Glomerular visceral epithelial cell (primary cell): Measurements from ENCODE around the gene KDELR1.

ENCODE experiments used
- DNase-seq: peaks from one replicate; pipeline ENCODE4 v3.0.0-alpha.2; 2016; ENCODE audit errors: extremely low spot score

The KDELR1 gene

DNA sequence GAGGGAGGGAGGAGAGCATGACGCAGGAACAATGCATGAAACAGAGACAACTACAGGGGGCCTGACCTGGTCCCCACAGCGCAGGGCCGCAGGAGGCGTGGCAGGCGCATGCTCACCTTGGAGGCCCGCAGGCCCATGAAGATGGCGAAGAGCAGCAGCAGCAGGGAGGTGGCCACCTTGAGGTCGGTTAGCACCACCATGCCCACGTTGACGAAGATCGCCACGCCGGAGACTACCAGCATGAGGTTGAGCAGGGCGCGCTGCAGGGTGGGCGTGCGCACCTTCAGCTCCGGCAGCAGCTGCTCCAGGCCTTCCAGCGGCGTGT lies 49.0 kb downstream of the KDELR1 start:
- DNase-seq: no peak

DNA sequence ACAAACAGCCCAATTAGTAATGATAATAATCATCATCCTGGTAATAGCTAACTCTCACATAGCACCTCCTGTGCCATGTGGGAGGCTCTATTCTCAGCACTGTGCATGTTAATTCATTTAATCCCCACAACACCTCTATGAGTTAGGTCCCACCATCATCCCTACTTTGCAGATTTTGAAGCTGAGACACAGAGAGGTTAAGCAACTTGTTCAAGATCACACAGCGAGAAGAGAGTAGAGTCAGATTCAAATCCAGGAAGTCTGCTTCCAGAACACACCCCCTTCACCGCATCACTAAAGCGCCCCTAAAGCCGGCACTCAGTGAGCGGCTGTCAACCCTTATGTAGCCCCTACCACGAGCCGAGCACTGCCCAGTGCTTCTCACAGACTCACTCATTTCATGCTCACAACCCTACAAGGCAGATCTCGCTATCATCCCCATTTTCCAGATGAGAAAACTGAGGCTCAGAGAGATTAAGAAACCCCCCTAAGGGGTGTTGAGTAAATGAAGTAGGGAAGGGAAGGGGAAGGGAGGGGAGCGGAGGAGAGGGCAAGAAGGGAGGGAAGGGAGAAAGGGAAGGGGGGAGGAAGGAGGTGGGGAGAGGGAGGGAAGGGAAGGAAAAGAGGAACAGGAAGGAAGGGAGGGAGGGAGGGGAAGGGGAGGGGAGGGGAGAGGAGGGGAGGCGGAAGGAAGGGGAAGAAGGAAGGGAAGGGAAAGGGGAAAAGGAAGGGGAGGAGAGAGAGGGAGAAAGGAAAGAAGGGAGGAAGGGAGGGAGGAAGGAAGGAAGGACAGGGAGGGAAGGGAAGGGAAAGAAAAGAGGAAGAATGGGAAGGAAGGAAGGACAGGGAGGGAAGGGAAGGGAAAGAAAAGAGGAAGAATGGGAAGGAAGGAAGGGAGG lies 49.6 kb downstream of the KDELR1 start:
- DNase-seq: no peak

DNA sequence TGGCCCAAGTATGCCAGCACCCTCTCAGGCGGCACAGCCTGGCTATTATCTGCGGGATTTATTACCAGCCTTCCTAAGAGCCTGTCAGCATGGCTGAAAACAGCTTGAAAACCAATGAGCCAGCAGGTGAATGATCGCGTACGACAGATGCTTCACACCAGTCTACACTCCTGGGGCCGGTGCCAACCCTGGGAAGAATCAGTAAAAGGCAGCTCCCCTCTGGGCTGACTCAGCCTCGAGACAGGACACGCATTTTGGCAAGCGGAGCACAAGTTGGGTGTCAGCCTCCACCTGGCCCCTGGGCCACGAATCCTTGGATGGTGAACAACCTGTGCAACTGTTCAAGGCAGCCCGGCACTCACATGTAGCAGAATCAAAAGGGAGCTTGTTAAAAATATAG lies 50.4 kb downstream of the KDELR1 start:
- DNase-seq: no peak

DNA sequence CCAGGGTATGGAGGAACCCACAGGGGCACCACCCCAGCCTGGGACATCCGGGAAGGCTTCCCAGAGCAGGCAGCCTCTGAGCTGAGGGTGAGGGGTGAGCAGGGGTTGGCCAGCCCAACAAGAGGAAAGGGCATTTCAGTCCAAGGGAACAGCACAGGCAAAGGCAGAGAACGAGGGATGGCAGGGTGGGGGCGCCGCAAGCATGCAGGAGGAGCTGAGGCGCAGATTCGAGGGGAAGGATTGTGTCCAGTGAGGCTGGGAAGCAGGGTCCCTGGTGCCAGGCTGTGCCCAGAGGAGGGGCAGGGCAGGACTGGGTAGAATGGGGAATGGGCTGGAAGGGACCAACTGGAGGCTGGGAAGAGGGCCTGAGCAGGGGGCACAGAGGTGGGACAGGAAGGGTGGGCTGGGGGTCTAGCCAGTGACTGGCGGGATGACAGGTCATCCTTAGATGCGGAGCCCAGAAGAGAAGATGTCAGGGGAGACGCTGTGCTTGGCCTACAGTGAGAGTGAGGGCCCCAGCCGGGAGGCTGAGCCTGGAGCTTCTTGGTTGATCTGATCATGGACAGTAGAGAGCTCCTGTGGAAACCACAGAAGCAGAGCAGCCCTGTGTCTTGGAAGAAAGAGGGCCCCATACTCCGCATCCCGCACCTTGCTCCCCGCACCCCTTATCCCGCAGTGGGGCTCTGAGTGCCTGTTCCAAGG lies 52.4 kb downstream of the KDELR1 start:
- no peak for DNase-seq

DNA sequence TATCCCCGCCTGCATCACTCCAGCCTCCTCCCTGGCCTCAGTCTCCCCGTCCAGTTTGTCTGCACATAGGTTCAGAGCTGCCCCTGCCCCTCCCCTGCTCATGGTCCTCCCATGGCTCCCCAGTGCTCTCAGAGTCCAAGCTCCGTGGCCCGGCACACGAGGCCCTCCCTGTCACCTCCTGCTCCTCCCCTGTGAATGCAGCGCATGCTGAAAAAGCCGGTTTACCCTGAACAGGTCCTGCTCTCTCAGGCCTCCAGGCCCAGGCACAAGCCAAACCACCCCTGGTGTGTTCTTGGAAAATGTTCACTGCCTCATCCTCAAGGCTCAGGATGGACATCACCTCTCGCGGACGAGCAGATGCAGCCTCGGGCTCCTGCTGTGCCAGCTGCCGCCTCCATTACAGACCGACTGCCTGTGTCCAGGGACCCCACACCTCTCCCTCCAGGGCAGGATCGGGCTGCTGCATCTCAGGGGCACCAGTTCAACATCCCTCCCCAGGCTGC lies 53.0 kb downstream of the KDELR1 start:
- no peak for DNase-seq

DNA sequence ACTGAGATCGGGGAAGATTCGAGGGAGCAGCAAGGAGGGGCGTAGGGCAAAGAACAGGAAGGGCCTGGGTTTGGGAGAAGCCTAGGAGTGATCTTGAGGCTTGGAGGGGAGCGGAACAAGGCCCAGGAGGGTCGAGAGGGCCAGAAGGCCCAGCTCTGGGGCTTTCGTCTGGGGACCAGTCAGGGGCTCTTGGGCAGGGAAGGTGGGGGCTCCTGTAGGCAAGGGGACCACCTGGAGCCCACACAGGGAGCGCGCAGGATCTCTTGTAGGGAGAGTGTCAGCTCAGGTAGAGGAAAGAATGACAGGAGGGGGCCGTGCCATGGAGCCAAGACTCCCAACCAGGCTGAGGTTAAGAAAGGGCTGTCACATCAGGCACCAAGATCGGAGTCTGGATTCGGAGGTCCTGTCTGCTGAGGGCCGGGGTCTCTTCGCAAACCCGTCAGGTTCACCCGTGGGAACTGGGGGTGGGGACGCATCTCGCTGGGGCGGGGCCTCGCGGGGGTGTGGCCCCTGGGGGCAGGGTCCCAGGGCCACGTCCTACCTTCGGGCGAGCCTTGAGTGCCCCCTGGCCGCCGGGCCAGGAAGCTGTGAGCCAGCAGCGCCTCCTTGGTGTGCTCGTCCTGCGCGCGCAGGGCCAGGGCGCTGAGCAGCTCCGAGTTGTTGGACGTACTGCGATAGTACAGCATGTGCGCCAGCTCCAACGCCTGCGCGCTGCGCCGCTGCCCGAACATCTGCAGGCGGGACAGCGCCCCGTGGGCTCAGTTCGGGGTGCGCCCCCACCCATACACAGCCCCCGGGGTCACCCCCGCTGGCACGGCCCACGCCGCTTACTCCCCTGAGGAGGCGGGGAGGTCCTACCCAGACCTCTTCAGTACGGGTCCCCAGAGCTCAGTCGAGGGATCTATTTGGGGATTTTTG lies 57.6 kb downstream of the KDELR1 start:
- peak; percentile 90 for DNase-seq

DNA sequence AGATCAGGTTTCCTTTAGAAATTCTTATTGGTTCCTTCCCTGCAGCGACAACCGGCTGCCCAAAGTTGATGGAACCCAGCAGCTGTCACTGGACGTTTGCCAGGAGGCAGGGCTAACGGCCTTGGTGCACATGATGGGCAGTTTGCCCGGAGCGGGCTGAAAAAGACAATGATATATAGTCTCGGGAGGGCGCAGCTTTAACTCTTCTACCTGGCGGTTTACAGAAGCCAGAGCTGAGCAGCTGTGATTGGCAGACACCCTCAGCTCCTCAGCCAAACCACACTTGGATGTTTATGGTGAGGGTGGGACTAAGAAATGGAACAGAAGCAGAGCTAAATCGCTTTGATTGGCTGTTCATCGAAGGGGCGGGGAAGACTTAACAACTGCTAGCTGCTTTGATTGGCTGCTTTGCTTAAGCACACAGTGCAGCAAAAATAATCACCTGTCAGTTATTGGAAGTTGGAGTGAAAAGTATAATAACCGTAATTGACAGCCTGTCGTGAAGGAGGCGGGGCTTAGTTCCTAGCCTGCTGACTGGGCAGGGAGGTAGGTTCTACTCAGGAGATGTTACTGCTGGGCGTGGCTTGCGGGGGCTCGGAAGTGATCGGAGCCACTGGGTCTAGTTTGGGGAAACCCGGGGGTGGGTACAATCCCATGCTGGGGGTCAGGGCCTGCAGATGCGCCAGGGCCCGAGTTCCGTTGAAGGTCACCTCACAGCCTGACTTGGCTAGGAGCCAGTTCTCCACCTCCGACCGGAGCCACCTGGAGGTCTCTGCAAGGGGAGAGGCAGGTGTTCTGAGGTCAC lies 58.5 kb downstream of the KDELR1 start:
- peak; percentile 96 for DNase-seq
